Neural progenitor cell (in vitro differentiated cells): ENCODE measurements around the gene PET100.

Experiments
- EZH2 ChIP-seq: fragments of 200-600 bp; sonication (generic); IDR thresholded peaks from 2 replicates; pipeline ENCODE4 v1.6.1; 2017; ENCODE audit warnings: antibody characterized with exemption, mild to moderate bottlenecking, moderate library complexity
- EZH2phosphoT487 ChIP-seq: fragments of 200-600 bp; sonication (generic); IDR thresholded peaks from 2 replicates; pipeline ENCODE4 v1.6.1; 2017; ENCODE audit warnings: antibody characterized with exemption
- TF ChIP-seq, protein P1 (sequence below): fragments of 200-600 bp; sonication (generic); IDR thresholded peaks from 2 replicates; pipeline ENCODE4 v1.5.1; 2017; ENCODE audit warnings: antibody characterized with exemption, mild to moderate bottlenecking

DNA sequence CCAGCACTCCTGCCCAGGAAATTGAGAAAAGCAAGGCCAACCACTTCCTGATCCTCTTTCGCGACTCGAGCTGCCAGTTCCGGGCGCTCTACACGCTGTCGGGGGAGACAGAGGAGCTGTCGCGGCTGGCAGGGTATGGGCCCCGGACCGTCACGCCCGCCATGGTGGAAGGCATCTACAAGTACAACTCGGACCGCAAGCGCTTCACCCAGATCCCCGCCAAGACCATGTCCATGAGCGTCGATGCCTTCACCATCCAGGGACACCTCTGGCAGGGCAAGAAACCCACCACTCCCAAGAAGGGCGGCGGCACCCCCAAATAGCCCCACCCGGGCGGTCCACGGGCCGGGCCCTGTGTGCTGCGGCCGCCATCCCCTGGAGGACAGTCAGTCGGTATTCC lies 11.9 kb upstream of the PET100 start:
- TF ChIP-seq, protein P1, sequence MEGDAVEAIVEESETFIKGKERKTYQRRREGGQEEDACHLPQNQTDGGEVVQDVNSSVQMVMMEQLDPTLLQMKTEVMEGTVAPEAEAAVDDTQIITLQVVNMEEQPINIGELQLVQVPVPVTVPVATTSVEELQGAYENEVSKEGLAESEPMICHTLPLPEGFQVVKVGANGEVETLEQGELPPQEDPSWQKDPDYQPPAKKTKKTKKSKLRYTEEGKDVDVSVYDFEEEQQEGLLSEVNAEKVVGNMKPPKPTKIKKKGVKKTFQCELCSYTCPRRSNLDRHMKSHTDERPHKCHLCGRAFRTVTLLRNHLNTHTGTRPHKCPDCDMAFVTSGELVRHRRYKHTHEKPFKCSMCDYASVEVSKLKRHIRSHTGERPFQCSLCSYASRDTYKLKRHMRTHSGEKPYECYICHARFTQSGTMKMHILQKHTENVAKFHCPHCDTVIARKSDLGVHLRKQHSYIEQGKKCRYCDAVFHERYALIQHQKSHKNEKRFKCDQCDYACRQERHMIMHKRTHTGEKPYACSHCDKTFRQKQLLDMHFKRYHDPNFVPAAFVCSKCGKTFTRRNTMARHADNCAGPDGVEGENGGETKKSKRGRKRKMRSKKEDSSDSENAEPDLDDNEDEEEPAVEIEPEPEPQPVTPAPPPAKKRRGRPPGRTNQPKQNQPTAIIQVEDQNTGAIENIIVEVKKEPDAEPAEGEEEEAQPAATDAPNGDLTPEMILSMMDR = no peak
- no peak for TF ChIP-seq EZH2
- TF ChIP-seq EZH2phosphoT487 = no peak
